Measurements from ENCODE around the gene NUBPL.

The NUBPL gene

GRCh38 chr14:31902945-31903646 is 341.9 kb downstream of the NUBPL start:
- no peak for TF ChIP-seq CTCF (IDR thresholded peaks at IDR 0.05; ENCODE audit: low read depth, low read length)
- no peak overlapping the region for H3K4me3 ChIP-seq (ENCODE audit: low read depth, low read length)

DNA sequence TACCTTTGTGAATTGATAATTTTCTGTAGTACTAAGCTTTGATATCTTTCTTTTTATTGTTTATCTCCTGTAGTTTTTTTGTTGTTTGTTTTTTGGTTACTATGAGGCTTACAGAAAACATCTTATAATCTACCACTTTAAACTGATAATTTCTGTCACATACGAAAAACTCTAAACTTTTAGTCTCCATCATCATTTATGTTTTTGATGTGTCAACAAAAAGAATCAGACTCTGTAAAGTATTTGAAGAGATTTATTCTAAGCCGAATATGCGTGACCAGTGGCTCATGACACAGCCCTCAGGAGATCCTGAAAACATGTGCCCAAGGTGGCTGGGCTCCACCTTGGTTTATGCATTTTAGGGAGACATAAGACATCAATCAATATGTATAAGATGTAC is 348.8 kb downstream of the NUBPL start:
- no peak for TF ChIP-seq CTCF (IDR thresholded peaks at IDR 0.05; ENCODE audit: low read depth, low read length)
- H3K4me3 ChIP-seq (ENCODE audit: low read depth, low read length) = no peak overlapping the region
